ENCODE measurements around the gene RASGRF1. TPM values are rescaled to one million over a fixed set of nuclear protein-coding genes. Genes with fewer than 3 reads are reported as not detected.

RASGRF1 gene
- total and polyA plus RNA-seq, 9 of the 15 experiments (the other 6 are each of a cell fraction or from before 2014, with no cell fraction given), result 0.03 to 0.58 (median 0.06) TPM; not detected in 1

DNA sequence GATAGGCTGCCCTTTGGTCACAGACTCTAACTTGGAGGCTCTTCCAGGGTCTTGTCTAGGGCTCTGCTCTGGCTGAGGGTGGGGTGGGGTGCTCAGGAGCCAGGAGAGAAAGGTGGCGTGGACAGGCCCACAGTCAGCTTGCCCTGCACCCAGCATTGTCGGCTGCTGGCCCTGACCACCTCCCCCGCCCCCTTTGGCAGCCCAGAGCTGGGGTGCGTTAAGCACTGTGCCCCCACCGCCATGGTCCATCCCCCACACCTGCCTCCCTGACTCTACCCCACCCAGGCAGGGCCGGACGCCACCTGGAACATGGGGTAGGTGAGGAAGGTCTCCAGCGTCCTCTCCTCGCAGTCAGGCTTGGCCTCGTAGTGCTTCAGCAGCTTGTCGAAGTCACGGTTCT is 58.8 kb downstream of the RASGRF1 start:
- peaks cover 0 to 4% of the 10 kb centered on the region in 2 experiments; a peak in 2 of 5 replicates for H3K4me1 ChIP-seq (replicated peaks in 1 of 2; ENCODE audit: control insufficient read depth in 2 of 2, insufficient read depth in 2 of 2, low read length in 2 of 2)
- FAIRE-seq, result no peak
- 8% methylated on average over 11 of the region's 12 CpGs for WGBS (ENCODE audit: insufficient coverage, low coverage, missing lambda C conversion rate)
- ChIA-PET CTCF (ENCODE audit: low intra/inter-chr PET ratio) (no interaction called here), POLR2A (no interaction called here)
- intact Hi-C loops (cut with micrococcal nuclease) (loop anchor here (10.0 kb wide), 1 partner anchor 73 kb away; no protein-coding TSS in a partner anchor), in situ Hi-C loops (cut with MboI) (no loop called here)
- no peak overlapping the region for H2AFZ ChIP-seq (ENCODE audit: low read depth, low read length)
- no peaks in the 10 kb centered on the region for H3K9me1 ChIP-seq (ENCODE audit: control insufficient read depth, insufficient read depth, low read length)
- no peak for TF ChIP-seq ZNF431 (CRISPR knock-in tag; IDR thresholded peaks at IDR 0.05)
- TF ChIP-seq ZNF561 (CRISPR knock-in tag; conservative IDR thresholded peaks at IDR 0.05), result no peak
- TF ChIP-seq, protein P1, sequence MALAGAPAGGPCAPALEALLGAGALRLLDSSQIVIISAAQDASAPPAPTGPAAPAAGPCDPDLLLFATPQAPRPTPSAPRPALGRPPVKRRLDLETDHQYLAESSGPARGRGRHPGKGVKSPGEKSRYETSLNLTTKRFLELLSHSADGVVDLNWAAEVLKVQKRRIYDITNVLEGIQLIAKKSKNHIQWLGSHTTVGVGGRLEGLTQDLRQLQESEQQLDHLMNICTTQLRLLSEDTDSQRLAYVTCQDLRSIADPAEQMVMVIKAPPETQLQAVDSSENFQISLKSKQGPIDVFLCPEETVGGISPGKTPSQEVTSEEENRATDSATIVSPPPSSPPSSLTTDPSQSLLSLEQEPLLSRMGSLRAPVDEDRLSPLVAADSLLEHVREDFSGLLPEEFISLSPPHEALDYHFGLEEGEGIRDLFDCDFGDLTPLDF (CRISPR knock-in tag; IDR thresholded peaks at IDR 0.05), result no peak
- TF ChIP-seq, protein P2, sequence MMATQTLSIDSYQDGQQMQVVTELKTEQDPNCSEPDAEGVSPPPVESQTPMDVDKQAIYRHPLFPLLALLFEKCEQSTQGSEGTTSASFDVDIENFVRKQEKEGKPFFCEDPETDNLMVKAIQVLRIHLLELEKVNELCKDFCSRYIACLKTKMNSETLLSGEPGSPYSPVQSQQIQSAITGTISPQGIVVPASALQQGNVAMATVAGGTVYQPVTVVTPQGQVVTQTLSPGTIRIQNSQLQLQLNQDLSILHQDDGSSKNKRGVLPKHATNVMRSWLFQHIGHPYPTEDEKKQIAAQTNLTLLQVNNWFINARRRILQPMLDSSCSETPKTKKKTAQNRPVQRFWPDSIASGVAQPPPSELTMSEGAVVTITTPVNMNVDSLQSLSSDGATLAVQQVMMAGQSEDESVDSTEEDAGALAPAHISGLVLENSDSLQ (IDR thresholded peaks at IDR 0.05), result no peak
- no peak for TF ChIP-seq PRMT5 (CRISPR knock-in tag; IDR thresholded peaks at IDR 0.05)
- TF ChIP-seq CEBPG (CRISPR knock-in tag; IDR thresholded peaks at IDR 0.05), result no peak
- no peak for TF ChIP-seq CEBPG (tag; conservative IDR thresholded peaks at IDR 0.05 in 1 of 2, IDR thresholded peaks at IDR 0.05 in 1 of 2)
- TF ChIP-seq, protein P3, sequence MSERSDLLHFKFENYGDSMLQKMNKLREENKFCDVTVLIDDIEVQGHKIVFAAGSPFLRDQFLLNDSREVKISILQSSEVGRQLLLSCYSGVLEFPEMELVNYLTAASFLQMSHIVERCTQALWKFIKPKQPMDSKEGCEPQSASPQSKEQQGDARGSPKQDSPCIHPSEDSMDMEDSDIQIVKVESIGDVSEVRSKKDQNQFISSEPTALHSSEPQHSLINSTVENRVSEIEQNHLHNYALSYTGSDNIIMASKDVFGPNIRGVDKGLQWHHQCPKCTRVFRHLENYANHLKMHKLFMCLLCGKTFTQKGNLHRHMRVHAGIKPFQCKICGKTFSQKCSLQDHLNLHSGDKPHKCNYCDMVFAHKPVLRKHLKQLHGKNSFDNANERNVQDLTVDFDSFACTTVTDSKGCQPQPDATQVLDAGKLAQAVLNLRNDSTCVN (CRISPR knock-in tag; IDR thresholded peaks at IDR 0.05), result no peak
- TF ChIP-seq MECOM (CRISPR knock-in tag; IDR thresholded peaks at IDR 0.05), result no peak
- no peak for TF ChIP-seq IRF2 (CRISPR knock-in tag; IDR thresholded peaks at IDR 0.05)
- H3K9me3 ChIP-seq (replicated peaks; ENCODE audit: control insufficient read depth, insufficient read depth, low read depth, low read length), result no peaks in the 10 kb centered on the region
- BruUV-seq (replicated peaks), result no TSS peak
- H3K79me2 ChIP-seq (ENCODE audit: control insufficient read depth, insufficient read depth, low read length), result no peaks in the 10 kb centered on the region
- no peak for DNase-seq (ENCODE audit: extremely low read depth in 1 of 4, low spot score in 3 of 4)
- H3K4me2 ChIP-seq (ENCODE audit: insufficient read depth, low read length), result no peak overlapping the region
- no peaks in the 10 kb centered on the region for H3K36me3 ChIP-seq (ENCODE audit: control insufficient read depth, insufficient read depth, low read length)
- peaks cover 10 to 61% of the 10 kb centered on the region in 2 experiments for H3K27me3 ChIP-seq (ENCODE audit: control insufficient read depth in 2 of 2, insufficient read depth in 2 of 2, low read length in 2 of 2)
- H3K9ac ChIP-seq (ENCODE audit: insufficient read depth in 1 of 2, low read depth in 2 of 2, low read length in 2 of 2), result no peak overlapping the region
- H3K4me3 ChIP-seq, result no peak overlapping the region
- H4K20me1 ChIP-seq (replicated peaks; ENCODE audit: control insufficient read depth, insufficient read depth, low read length), result no peaks in the 10 kb centered on the region; the same call in 1 of the 2 replicates
- ATAC-seq, result no peak
- H3K27ac ChIP-seq (ENCODE audit: extremely low read depth, low read depth, low read length), result no peak overlapping the region
